ENCODE results near the gene UTRN.

UTRN gene

GRCh38 chr6:144302701-144303372, 17.7 kb downstream of the UTRN start:
- TF ChIP-seq ARNT (IDR thresholded peaks at IDR 0.05), result no peak
- POLR2A ChIA-PET, result interaction anchor here (0.6 kb wide), 1 partner anchor 87 kb away, joined by 3 read pairs; no protein-coding TSS in a partner anchor
- no peak for DNase-seq (ENCODE audit: extremely low spot score)
- CTCF ChIA-PET, result interaction anchor here (0.7 kb wide), 1 partner anchor 616 kb away, joined by 3 read pairs; no protein-coding TSS in a partner anchor

GRCh38 chr6:144304223-144304848, 19.2 kb downstream of the UTRN start:
- no peak for DNase-seq (ENCODE audit: extremely low spot score)
- CTCF ChIA-PET, result no interaction called here
- POLR2A ChIA-PET, result interaction anchor here (1.1 kb wide), 1 partner anchor 18 kb away, joined by 3 read pairs; no protein-coding TSS in a partner anchor
- TF ChIP-seq FOXM1 (IDR thresholded peaks at IDR 0.05; ENCODE audit: borderline replicate concordance) (no peak), PKNOX1 (IDR thresholded peaks at IDR 0.05) (no peak), HDGF (IDR thresholded peaks at IDR 0.05; ENCODE audit: borderline replicate concordance) (no peak), LEF1 (IDR thresholded peaks at IDR 0.05; ENCODE audit: borderline replicate concordance) (no peak), FOXA1 (IDR thresholded peaks at IDR 0.05) (no peak), BHLHE40 (IDR thresholded peaks at IDR 0.05; ENCODE audit: borderline replicate concordance) (no peak), ZNF384 (IDR thresholded peaks at IDR 0.05) (no peak), ELF4 (IDR thresholded peaks at IDR 0.05) (no peak), SP1 (IDR thresholded peaks at IDR 0.05) (no peak), TARDBP (IDR thresholded peaks at IDR 0.05) (no peak), FOXK2 (IDR thresholded peaks at IDR 0.05) (no peak), L3MBTL2 (conservative IDR thresholded peaks at IDR 0.05) (no peak), NFRKB (IDR thresholded peaks at IDR 0.05) (no peak), SUZ12 (IDR thresholded peaks at IDR 0.05) (no peak)

DNA sequence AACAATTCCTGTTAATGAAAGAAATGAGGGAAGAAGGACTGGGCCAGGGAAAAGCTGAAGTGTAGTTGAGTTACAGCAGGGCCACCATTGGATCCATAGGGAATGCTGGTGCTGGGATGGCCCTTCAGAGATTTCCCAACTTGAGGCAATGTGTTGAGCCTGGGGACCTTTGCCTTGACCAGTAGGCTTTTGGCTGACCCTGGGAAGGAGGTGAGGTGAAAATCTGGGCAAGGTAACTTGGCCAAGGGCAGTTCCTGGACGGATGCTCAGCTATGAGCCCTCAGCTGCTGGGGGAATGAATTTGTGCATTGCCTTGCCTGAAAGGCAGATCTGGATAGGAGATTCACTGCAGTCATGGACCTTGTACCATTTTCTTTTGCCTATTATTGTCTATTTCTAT, 20.4 kb downstream of the UTRN start:
- no peak for DNase-seq (ENCODE audit: extremely low spot score)
- no peak for TF ChIP-seq HDGF (IDR thresholded peaks at IDR 0.05; ENCODE audit: borderline replicate concordance)
- no peak for TF ChIP-seq FOXA1 (IDR thresholded peaks at IDR 0.05)
- ChIA-PET POLR2A (no interaction called here), CTCF (interaction anchor here (1.0 kb wide), 1 partner anchor 10 kb away, joined by 3 read pairs; no protein-coding TSS in a partner anchor)

DNA sequence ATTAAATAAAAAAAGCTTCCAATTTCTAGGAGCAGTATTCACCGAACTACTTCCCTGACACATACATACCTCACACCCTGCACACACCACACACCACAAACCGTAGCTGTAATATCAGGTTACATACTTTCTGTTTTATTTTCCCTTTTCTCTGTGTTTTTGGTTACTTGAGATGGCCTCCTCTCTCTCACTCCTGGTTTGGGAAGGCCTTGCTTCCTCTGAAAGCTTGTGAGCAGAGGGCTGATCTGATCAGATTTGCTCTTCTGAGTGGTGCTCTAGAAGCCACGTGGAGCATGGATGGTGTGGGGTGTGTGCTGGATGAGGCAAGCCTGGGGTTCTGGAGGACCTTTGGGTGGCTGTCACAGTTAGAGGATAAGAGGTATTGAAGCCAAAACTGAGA, 20.9 kb downstream of the UTRN start:
- POLR2A ChIA-PET, result no interaction called here
- no peak for DNase-seq (ENCODE audit: extremely low spot score)
- TF ChIP-seq L3MBTL2 (conservative IDR thresholded peaks at IDR 0.05) (0 out of 2 replicates have a peak, but pooled peaks have one; percentile 21), NFRKB (IDR thresholded peaks at IDR 0.05) (no peak)
- CTCF ChIA-PET, result interaction anchor here (1.0 kb wide), 1 partner anchor 10 kb away, joined by 3 read pairs; no protein-coding TSS in a partner anchor

- DNase-seq (ENCODE audit: extremely low spot score), result no peak
- ChIA-PET CTCF (no interaction called here), POLR2A (no interaction called here)
- TF ChIP-seq FOXK2 (IDR thresholded peaks at IDR 0.05), result no peak
- TF ChIP-seq ARNT (IDR thresholded peaks at IDR 0.05), result no peak
- no peak for TF ChIP-seq PKNOX1 (IDR thresholded peaks at IDR 0.05)
- TF ChIP-seq FOXA1 (IDR thresholded peaks at IDR 0.05), result no peak
- TF ChIP-seq TARDBP (IDR thresholded peaks at IDR 0.05), result no peak
- no peak for TF ChIP-seq NFRKB (IDR thresholded peaks at IDR 0.05)
- TF ChIP-seq HDGF (IDR thresholded peaks at IDR 0.05; ENCODE audit: borderline replicate concordance), result no peak
- no peak for TF ChIP-seq L3MBTL2 (conservative IDR thresholded peaks at IDR 0.05)
- no peak for TF ChIP-seq FOXM1 (IDR thresholded peaks at IDR 0.05; ENCODE audit: borderline replicate concordance)
- TF ChIP-seq BHLHE40 (IDR thresholded peaks at IDR 0.05; ENCODE audit: borderline replicate concordance), result no peak
- TF ChIP-seq ZNF384 (IDR thresholded peaks at IDR 0.05), result no peak
- TF ChIP-seq LEF1 (IDR thresholded peaks at IDR 0.05; ENCODE audit: borderline replicate concordance), result no peak
Observed at GRCh38 chr6:144307880-144308279, 22.7 kb downstream of the UTRN start.

- ChIA-PET CTCF (no interaction called here), POLR2A (no interaction called here)
- no peak for DNase-seq (ENCODE audit: extremely low spot score)
- TF ChIP-seq SP1 (IDR thresholded peaks at IDR 0.05) (no peak), NFRKB (IDR thresholded peaks at IDR 0.05) (no peak), ZNF384 (IDR thresholded peaks at IDR 0.05) (no peak), FOXM1 (IDR thresholded peaks at IDR 0.05; ENCODE audit: borderline replicate concordance) (no peak), HDGF (IDR thresholded peaks at IDR 0.05; ENCODE audit: borderline replicate concordance) (no peak), FOXK2 (IDR thresholded peaks at IDR 0.05) (no peak), CTBP1 (IDR thresholded peaks at IDR 0.05; ENCODE audit: borderline replicate concordance) (no peak), L3MBTL2 (conservative IDR thresholded peaks at IDR 0.05) (no peak), FOXA1 (IDR thresholded peaks at IDR 0.05) (no peak), BHLHE40 (IDR thresholded peaks at IDR 0.05; ENCODE audit: borderline replicate concordance) (no peak), ARNT (IDR thresholded peaks at IDR 0.05) (no peak)
Observed at GRCh38 chr6:144310765-144311164, 25.6 kb downstream of the UTRN start.

DNA sequence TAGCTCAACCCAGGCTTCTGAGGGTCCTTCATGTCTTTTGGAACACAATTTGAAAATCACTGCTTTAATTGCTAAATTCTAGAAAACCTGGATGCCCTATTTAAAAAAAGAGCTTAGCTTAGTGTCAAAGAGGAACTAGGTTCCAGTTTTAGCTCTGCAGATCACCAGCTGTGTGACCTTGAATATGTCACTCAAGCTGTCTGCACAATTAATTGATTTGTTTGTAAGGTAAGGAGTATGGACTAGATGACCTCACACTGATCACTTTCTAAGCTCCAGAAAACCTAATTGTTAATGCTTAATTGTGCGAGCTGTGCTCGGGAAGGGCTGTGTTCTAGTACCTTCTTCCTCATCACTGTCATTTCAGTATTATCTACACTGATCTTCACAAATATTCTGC, 26.2 kb downstream of the UTRN start:
- DNase-seq (ENCODE audit: extremely low spot score), result no peak
- ChIA-PET CTCF (no interaction called here), POLR2A (no interaction called here)
- TF ChIP-seq FOXM1 (IDR thresholded peaks at IDR 0.05; ENCODE audit: borderline replicate concordance) (no peak), FOXA1 (IDR thresholded peaks at IDR 0.05) (no peak), BHLHE40 (IDR thresholded peaks at IDR 0.05; ENCODE audit: borderline replicate concordance) (no peak), SUZ12 (IDR thresholded peaks at IDR 0.05) (no peak), FOXK2 (IDR thresholded peaks at IDR 0.05) (no peak), LEF1 (IDR thresholded peaks at IDR 0.05; ENCODE audit: borderline replicate concordance) (no peak), HDGF (IDR thresholded peaks at IDR 0.05; ENCODE audit: borderline replicate concordance) (no peak), SP1 (IDR thresholded peaks at IDR 0.05) (no peak), NFRKB (IDR thresholded peaks at IDR 0.05) (no peak), L3MBTL2 (conservative IDR thresholded peaks at IDR 0.05) (no peak), ELF4 (IDR thresholded peaks at IDR 0.05) (no peak), ZNF384 (IDR thresholded peaks at IDR 0.05) (no peak), PKNOX1 (IDR thresholded peaks at IDR 0.05) (no peak), TARDBP (IDR thresholded peaks at IDR 0.05) (no peak), ARNT (IDR thresholded peaks at IDR 0.05) (no peak), CTBP1 (IDR thresholded peaks at IDR 0.05; ENCODE audit: borderline replicate concordance) (no peak)
